Nephron (organoid): ENCODE results near the gene ARX.

Source experiments
- H3K27ac Mint-ChIP-seq, 3 experiments: 2 replicates each; pipeline ENCODE4 v1.8.0; 2020; ENCODE audit warnings: mixed read lengths in 3 of 3, mild to moderate bottlenecking in 2 of 3, moderate library complexity in 1 of 3
- H3K27me3 Mint-ChIP-seq: 2 replicates; pipeline ENCODE4 v1.8.0; 2021; ENCODE audit warnings: low read depth, mild to moderate bottlenecking, moderate library complexity, mixed read lengths
- H3K36me3 Mint-ChIP-seq: 2 replicates; pipeline ENCODE4 v1.8.0; 2020; ENCODE audit warnings: low read depth, mixed read lengths
- H3K4me1 Mint-ChIP-seq: 2 replicates; pipeline ENCODE4 v1.8.0; 2020; ENCODE audit warnings: mixed read lengths
- H3K4me3 Mint-ChIP-seq, 3 experiments: 2 replicates each; pipeline ENCODE4 v1.8.0; 2020; ENCODE audit warnings: mild to moderate bottlenecking in 3 of 3, mixed read lengths in 3 of 3, moderate library complexity in 2 of 3
- H3K9me3 Mint-ChIP-seq: 2 replicates; pipeline ENCODE4 v1.8.0; 2020; ENCODE audit warnings: mixed read lengths
- CTCF ChIP-seq, 3 experiments: fragments of 200-600 bp; sonication (generic); IDR thresholded peaks; one replicate each; pipeline ENCODE4 v1.5.0; 2021; ENCODE audit warnings: antibody characterized with exemption in 3 of 3; ENCODE audit not compliant: unreplicated experiment in 3 of 3

The ARX gene

GRCh38 chrX:24956828-24957227 lies 58.9 kb downstream of the ARX start:
- Mint-ChIP-seq H3K4me3 (no peak overlapping the region), H3K36me3 (peaks cover 15% of the 10 kb centered on the region), H3K4me1 (peaks cover 30% of the 10 kb centered on the region), H3K27me3 (no peaks in the 10 kb centered on the region), H3K27ac (peak overlapping the region in 1 of 3 experiments; percentile 29), H3K9me3 (peaks cover 2% of the 10 kb centered on the region)
- no peak for TF ChIP-seq CTCF (IDR thresholded peaks at IDR 0.05; ENCODE audit: unreplicated experiment in 3 of 3)

GRCh38 chrX:24955372-24955930 lies 60.3 kb downstream of the ARX start:
- H3K4me1 Mint-ChIP-seq = peaks cover 30% of the 10 kb centered on the region
- no peak overlapping the region for H3K27ac Mint-ChIP-seq
- H3K4me3 Mint-ChIP-seq = no peak overlapping the region
- H3K36me3 Mint-ChIP-seq = peaks cover 15% of the 10 kb centered on the region
- H3K27me3 Mint-ChIP-seq = no peaks in the 10 kb centered on the region
- peaks cover 2% of the 10 kb centered on the region for H3K9me3 Mint-ChIP-seq
- TF ChIP-seq CTCF (IDR thresholded peaks at IDR 0.05; ENCODE audit: unreplicated experiment in 3 of 3) = no peak

- TF ChIP-seq CTCF (IDR thresholded peaks at IDR 0.05; ENCODE audit: unreplicated experiment in 3 of 3) = no peak
- H3K27me3 Mint-ChIP-seq = no peaks in the 10 kb centered on the region
- H3K27ac Mint-ChIP-seq = peak overlapping the region in 1 of 3 experiments; percentile 10
- peaks cover 15% of the 10 kb centered on the region for H3K36me3 Mint-ChIP-seq
- no peak overlapping the region for H3K4me3 Mint-ChIP-seq
- H3K4me1 Mint-ChIP-seq = peaks cover 23% of the 10 kb centered on the region
- peaks cover 2% of the 10 kb centered on the region for H3K9me3 Mint-ChIP-seq
Observed at GRCh38 chrX:24954732-24955131, 61.0 kb downstream of the ARX start.
